GM19324 (cell line): ENCODE measurements around the gene MRTFA.

Experiments
- ATAC-seq: cut with Tn5 transposase; IDR thresholded peaks from one replicate; pipeline ENCODE4 v1.9.1; 2021; ENCODE audit warnings: mild to moderate bottlenecking, moderate library complexity; ENCODE audit not compliant: unreplicated experiment, low FRiP score

MRTFA gene

GRCh38 chr22:40476341-40476740 is 160.2 kb downstream of the MRTFA start:
- no peak for ATAC-seq

GRCh38 chr22:40473703-40474102 is 162.8 kb downstream of the MRTFA start:
- ATAC-seq: no peak

- no peak for ATAC-seq
These were observed 163.9 kb downstream of the MRTFA start for GRCh38 chr22:40472579-40472978.

GRCh38 chr22:40472051-40472450 is 164.5 kb downstream of the MRTFA start:
- ATAC-seq: no peak

- ATAC-seq: no peak
These were observed 167.3 kb downstream of the MRTFA start for GRCh38 chr22:40469181-40469580.

GRCh38 chr22:40468616-40469015 is 167.9 kb downstream of the MRTFA start:
- no peak for ATAC-seq

GRCh38 chr22:40466976-40467375 is 169.5 kb downstream of the MRTFA start:
- no peak for ATAC-seq

GRCh38 chr22:40463683-40464082 is 172.8 kb downstream of the MRTFA start:
- no peak for ATAC-seq

- peak; percentile 51 for ATAC-seq
These were observed 173.4 kb downstream of the MRTFA start for GRCh38 chr22:40463017-40463631.

GRCh38 chr22:40462195-40462984 is 174.1 kb downstream of the MRTFA start:
- ATAC-seq: peak; percentile 36

GRCh38 chr22:40453671-40454070 is 182.8 kb downstream of the MRTFA start:
- ATAC-seq: no peak

- no peak for ATAC-seq
These were observed 183.6 kb downstream of the MRTFA start for GRCh38 chr22:40452730-40453487.

- no peak for ATAC-seq
These were observed 185.3 kb downstream of the MRTFA start for GRCh38 chr22:40451210-40451609.

- no peak for ATAC-seq
These were observed 185.9 kb downstream of the MRTFA start for GRCh38 chr22:40450616-40451015.

- ATAC-seq: no peak
These were observed 186.9 kb downstream of the MRTFA start for GRCh38 chr22:40449676-40450035.

GRCh38 chr22:40446203-40446602 is 190.3 kb downstream of the MRTFA start:
- ATAC-seq: no peak

- ATAC-seq: no peak
These were observed 192.2 kb downstream of the MRTFA start for GRCh38 chr22:40444178-40444831.

- no peak for ATAC-seq
These were observed 192.8 kb downstream of the MRTFA start for GRCh38 chr22:40443732-40444131.

GRCh38 chr22:40441761-40442390 is 194.6 kb downstream of the MRTFA start:
- ATAC-seq: no peak
